Activated CD4-positive, CD25-positive, alpha-beta regulatory T cell (primary cell): ENCODE results near the gene DPP7.
A peak's percentile ranks its signal among the peaks of the same experiment; 100 is the strongest.
"Not testable (repeated sequence)": the region's sequence is repeated elsewhere in the genome, so short reads cannot be mapped to it uniquely, and the experiment has no call there.

Source experiments
- DNase-seq, 4 experiments: peaks; one replicate each; lab custom pipeline; 2025; lab: John Stamatoyannopoulos, UW

Gene DPP7

GRCh38 chr9:137070906-137071275 lies 43.6 kb downstream of the DPP7 start:
- no peak for DNase-seq

GRCh38 chr9:137070201-137070905 lies 44.2 kb downstream of the DPP7 start, which contains the start of gene SAPCD2:
SAPCD2 (minus strand) TSS chr9:137070557; CDS start chr9:137070460, 97 bp downstream.
- DNase-seq: peak; percentile 54 to 66 (median 64)

GRCh38 chr9:137069508-137070091 lies 44.9 kb downstream of the DPP7 start:
- DNase-seq: no peak

GRCh38 chr9:137068539-137069507 lies 45.7 kb downstream of the DPP7 start:
- DNase-seq: no peak

GRCh38 chr9:137067860-137068538 lies 46.5 kb downstream of the DPP7 start:
- DNase-seq: peak; percentile 67 to 76 (median 74)

GRCh38 chr9:137066096-137066861 lies 48.3 kb downstream of the DPP7 start:
- no peak for DNase-seq

- DNase-seq: no peak
These were observed 49.1 kb downstream of the DPP7 start for GRCh38 chr9:137065336-137065967.

- no peak for DNase-seq
These were observed 49.7 kb downstream of the DPP7 start for GRCh38 chr9:137064880-137065164.

- DNase-seq: peak in 3 of 4 experiments; percentile 27 to 66 (median 61)
These were observed 50.3 kb downstream of the DPP7 start for GRCh38 chr9:137064027-137064879.

- no peak for DNase-seq
These were observed 51.1 kb downstream of the DPP7 start for GRCh38 chr9:137063311-137064026.

- not testable (repeated sequence) for DNase-seq
These were observed 51.7 kb downstream of the DPP7 start for GRCh38 chr9:137062798-137063197.

- DNase-seq: no peak
These were observed 52.1 kb downstream of the DPP7 start for GRCh38 chr9:137062384-137062783.
